Panc1 (cell line): Measurements from ENCODE around the gene PFKFB3. TPM values are rescaled to one million over a fixed set of nuclear protein-coding genes. Genes with fewer than 3 reads are reported as not detected.

Experiments
- ATAC-seq: fragments of 200-7000 bp; cut with Tn5 transposase; 2 replicates; pipeline ENCODE4 v1.9.1; 2020; ENCODE audit warnings: mild to moderate bottlenecking, moderate library complexity
- BruUV-seq: library from RNA; stranded (reverse); fragments of 400-500 nt; replicated peaks from 2 replicates; lab custom pipeline; 2021; lab: Mats Ljungman, UMichigan
- CTCF ChIA-PET: fragments of 300-600 bp; sonication (Branson Sonifier 250); formaldehyde crosslinking; loops from one replicate; lab custom pipeline; 2022; ENCODE audit warnings: antibody characterized with exemption; lab: Charles Lee
- POLR2A ChIA-PET: fragments of 300-600 bp; sonication (Branson Sonifier 250); formaldehyde crosslinking; loops from one replicate; lab custom pipeline; 2022; ENCODE audit warnings: antibody characterized with exemption; lab: Charles Lee
- DNase-seq: peaks from one replicate; pipeline ENCODE4 v3.0.0-alpha.2; 2010; ENCODE audit warnings: low read depth, low spot score
- H3K27ac ChIP-seq: 2 replicates; pipeline ENCODE4 v1.5.1; 2011; ENCODE audit warnings: mild to moderate bottlenecking, low read length, inconsistent platforms
- H3K27me3 ChIP-seq: fragments of 200-500 bp; sonication (Bioruptor generic); 2 replicates; pipeline ENCODE4 v1.6.0; 2014; ENCODE audit warnings: low read length, inconsistent platforms; ENCODE audit not compliant: control insufficient read depth, insufficient read depth
- H3K36me3 ChIP-seq: fragments of 200-500 bp; sonication (Bioruptor generic); 2 replicates; pipeline ENCODE4 v1.5.1; 2014; ENCODE audit warnings: inconsistent platforms, mild to moderate bottlenecking, low read length, moderate library complexity; ENCODE audit not compliant: control insufficient read depth, insufficient read depth
- H3K4me1 ChIP-seq: 2 replicates; pipeline ENCODE4 v1.5.1; 2011; ENCODE audit warnings: inconsistent platforms, mild to moderate bottlenecking, low read length, moderate library complexity; ENCODE audit not compliant: control insufficient read depth, insufficient read depth
- H3K4me3 ChIP-seq, 2 experiments: 2 replicates each; pipeline ENCODE4 v1.5.1; 2011 to 2012; ENCODE audit warnings: low read depth in 2 of 2, low read length in 2 of 2, mild to moderate bottlenecking in 2 of 2, inconsistent platforms in 1 of 2, moderate library complexity in 1 of 2
- H3K9me3 ChIP-seq: fragments of 200-500 bp; sonication (Bioruptor generic); 2 replicates; pipeline ENCODE4 v1.5.1; 2014; ENCODE audit warnings: low read depth, mild to moderate bottlenecking, inconsistent platforms, low read length, moderate library complexity; ENCODE audit not compliant: control insufficient read depth, insufficient read depth
- CTCF ChIP-seq: fragments of 450-650 bp; IDR thresholded peaks from 2 replicates; pipeline ENCODE4 v1.5.1; 2017; ENCODE audit warnings: mild to moderate bottlenecking
- POLR2AphosphoS5 ChIP-seq: IDR thresholded peaks from 2 replicates; pipeline ENCODE4 v1.6.1; 2012; ENCODE audit warnings: mild to moderate bottlenecking, low read depth, low read length, moderate library complexity
- REST ChIP-seq, 2 experiments: IDR thresholded peaks; 2 replicates each; pipeline ENCODE4 v1.6.1; 2011 to 2012; ENCODE audit warnings: low read depth in 2 of 2, control low read depth in 1 of 2, low read length in 1 of 2, mild to moderate bottlenecking in 1 of 2, moderate library complexity in 1 of 2; ENCODE audit not compliant: insufficient read depth in 1 of 2
- SIN3A ChIP-seq: IDR thresholded peaks from 2 replicates; pipeline ENCODE4 v1.6.1; 2012; ENCODE audit warnings: low read depth, mild to moderate bottlenecking, low read length, moderate library complexity, borderline replicate concordance; ENCODE audit not compliant: insufficient read depth
- TCF7L2 ChIP-seq: IDR thresholded peaks from 2 replicates; pipeline ENCODE4 v1.6.1; 2011; ENCODE audit warnings: mild to moderate bottlenecking, low read depth, low read length, inconsistent platforms
- in situ Hi-C: cut with HindIII; loops from 2 replicates; pipeline ENCODE4 v1.10.0; 2016; ENCODE audit warnings: low sequenced_read_pairs, low pct_unique_long_range_greater_than_20kb
- intact Hi-C: fragments of 100-400 bp; cut with micrococcal nuclease; formaldehyde crosslinking; loops from one replicate; pipeline ENCODE4 v1.10.0; 2022; ENCODE audit not compliant: unreplicated experiment
- total RNA-seq: library from RNA; stranded (reverse); gene quantifications from one replicate; pipeline ENCODE4 v1.2.1, GENCODE V29; 2021; ENCODE audit not compliant: unreplicated experiment

Gene PFKFB3
- total RNA-seq, 1 experiment from 2014 or later: 17.1 TPM

- Histone ChIP-seq H3K27ac (no peak overlapping the region), H3K4me3 (no peak overlapping the region), H3K4me1 (no peaks in the 10 kb centered on the region), H3K27me3 (no peaks in the 10 kb centered on the region), H3K9me3 (no peaks in the 10 kb centered on the region), H3K36me3 (no peaks in the 10 kb centered on the region)
- BruUV-seq: no TSS peak
- in situ Hi-C loops: no loop called here
- ChIA-PET CTCF (no interaction called here), POLR2A (no interaction called here)
- ATAC-seq (no peak), DNase-seq (no peak)
- intact Hi-C loops: no loop called here
- no peak for TF ChIP-seq TCF7L2
- TF ChIP-seq CTCF: no peak
- no peak for TF ChIP-seq SIN3A
- TF ChIP-seq REST (IDR thresholded peaks at IDR 0.05; ENCODE audit: insufficient read depth in 1 of 2, low read depth in 2 of 2, low read length in 1 of 2): no peak
- TF ChIP-seq POLR2AphosphoS5: no peak
These were observed 79.8 kb downstream of the PFKFB3 start for GRCh38 chr10:6282454-6282958.

GRCh38 chr10:6283655-6284054 lies 80.9 kb downstream of the PFKFB3 start:
- CTCF ChIA-PET: no interaction called here
- in situ Hi-C loops (no loop called here), intact Hi-C loops (no loop called here)

More at GRCh38 chr10:6283655-6284054, 80.9 kb downstream of the PFKFB3 start:
- H3K27ac ChIP-seq: no peak overlapping the region
- BruUV-seq: no TSS peak
- H3K36me3 ChIP-seq: no peaks in the 10 kb centered on the region
- DNase-seq (no peak), ATAC-seq (no peak)
- H3K4me3 ChIP-seq: no peak overlapping the region
- H3K9me3 ChIP-seq: no peaks in the 10 kb centered on the region
- no peaks in the 10 kb centered on the region for H3K27me3 ChIP-seq
- no peak for TF ChIP-seq TCF7L2
- no peak for TF ChIP-seq POLR2AphosphoS5
- no peak for TF ChIP-seq SIN3A
- no peak for TF ChIP-seq CTCF
- no peak for TF ChIP-seq REST (IDR thresholded peaks at IDR 0.05; ENCODE audit: insufficient read depth in 1 of 2, low read depth in 2 of 2, low read length in 1 of 2)
- POLR2A ChIA-PET: no interaction called here
- no peaks in the 10 kb centered on the region for H3K4me1 ChIP-seq
